ENCODE data around the gene MTHFD1L. TPM values are rescaled to one million over a fixed set of nuclear protein-coding genes. Genes with fewer than 3 reads are reported as not detected.

MTHFD1L gene
- total and polyA plus RNA-seq, 2 donors (not counting 3 experiments of a cell fraction or from before 2014, with no cell fraction given) = 40.2 to 120 TPM

- CTCF ChIA-PET = no interaction called here
- TF ChIP-seq MYC (IDR thresholded peaks at IDR 0.05; ENCODE audit: low read depth, low read length) = no peak
- TF ChIP-seq FOS (IDR thresholded peaks at IDR 0.05; ENCODE audit: borderline replicate concordance, insufficient read depth, low read length) = no peak
- no peak for TF ChIP-seq CTCF (IDR thresholded peaks at IDR 0.05; ENCODE audit: extremely low read depth in 1 of 2, insufficient read depth in 1 of 2, low read depth in 1 of 2, low read length in 2 of 2)
- TF ChIP-seq POLR2AphosphoS5 (IDR thresholded peaks at IDR 0.05; ENCODE audit: insufficient read depth, low read depth, low read length) = no peak
- no peak for TF ChIP-seq EZH2 (IDR thresholded peaks at IDR 0.05; ENCODE audit: borderline replicate concordance, low read depth, low read length, severe bottlenecking)
- no peak for TF ChIP-seq GATA2 (IDR thresholded peaks at IDR 0.05; ENCODE audit: insufficient read depth, insufficient read length, low read depth, low read length)
- no peak for TF ChIP-seq MAX (IDR thresholded peaks at IDR 0.05; ENCODE audit: insufficient read depth, insufficient read length)
- no peak overlapping the region for H3K4me2 ChIP-seq (ENCODE audit: insufficient read depth, low read length)
- dilution Hi-C loops (cut with MboI; ENCODE audit: extremely low pct_ligation_motif_present, low sequenced_read_pairs) (no loop called here), intact Hi-C loops (cut with micrococcal nuclease) (no loop called here)
- H3K27me3 ChIP-seq (ENCODE audit: control insufficient read depth in 2 of 2, insufficient read depth in 2 of 2, low read length in 2 of 2) = no peaks in the 10 kb centered on the region
- H3K36me3 ChIP-seq (ENCODE audit: control insufficient read depth in 2 of 2, extremely low read depth in 1 of 2, insufficient read depth in 2 of 2, low read length in 2 of 2) = peaks cover 13 to 18% of the 10 kb centered on the region in 2 experiments
- BruUV-seq (replicated peaks) = no TSS peak
- H3K79me2 ChIP-seq (ENCODE audit: control insufficient read depth, insufficient read depth, low read length) = peaks cover 3% of the 10 kb centered on the region
- no peak overlapping the region for H3K9ac ChIP-seq (replicated peaks; ENCODE audit: extremely low read depth, insufficient read depth, low read length)
- no peak overlapping the region for H3K4me3 ChIP-seq (replicated peaks in 1 of 3; ENCODE audit: insufficient read depth in 1 of 3, low read depth in 1 of 3, low read length in 3 of 3)
- no peak for DNase-seq (ENCODE audit: low read depth, low spot score)
- no peaks in the 10 kb centered on the region for H3K9me1 ChIP-seq (replicated peaks; ENCODE audit: control insufficient read depth, extremely low read depth, insufficient read depth, low read length)
- POLR2A ChIA-PET = no interaction called here
- no peaks in the 10 kb centered on the region for H3K9me3 ChIP-seq (replicated peaks; ENCODE audit: control insufficient read depth, insufficient read depth, low read length)
- no peaks in the 10 kb centered on the region for H4K20me1 ChIP-seq (replicated peaks; ENCODE audit: control insufficient read depth, extremely low read depth, insufficient read depth, low read length)
- H2AFZ ChIP-seq (ENCODE audit: low read depth, low read length) = no peak overlapping the region
- no peaks in the 10 kb centered on the region for H3K4me1 ChIP-seq (ENCODE audit: control insufficient read depth, extremely low read depth, insufficient read depth, low read length)
- H3K27ac ChIP-seq (ENCODE audit: insufficient read depth, low read depth, low read length) = no peak overlapping the region
- no peak for FAIRE-seq
Observed at GRCh38 chr6:150919938-150920337, 54.4 kb downstream of the MTHFD1L start.
